Measurements from ENCODE around the gene TMEM129. TPM values are rescaled to one million over a fixed set of nuclear protein-coding genes. Genes with fewer than 3 reads are reported as not detected.

The TMEM129 gene
- total RNA-seq, 1 experiment from 2014 or later, result 54.9 TPM

Other genes starting within 250 kb of the TMEM129 start
- 2.9 to 5.2 TPM (median 5.1 TPM) in 3 replicates for gene FAM53A, start 37.0 kb downstream of the TMEM129 start, total RNA-seq (2021)
- 36.4 to 40.2 TPM (median 36.9 TPM) in 3 replicates for gene SLBP, start 9.0 kb downstream of the TMEM129 start, total RNA-seq (2021)
- gene TACC3, start 198 bp upstream of the TMEM129 start, total RNA-seq (2021), result 161 to 207 TPM (median 165 TPM) in 3 replicates
- gene FGFR3, start 72.0 kb upstream of the TMEM129 start, total RNA-seq (2021), result 18.2 to 19.9 TPM (median 19.7 TPM) in 3 replicates
- 45.0 to 66.7 TPM (median 47.7 TPM) in 3 replicates for gene LETM1, start 134.8 kb upstream of the TMEM129 start, total RNA-seq (2021)
- gene NSD2, start 150.1 kb upstream of the TMEM129 start, total RNA-seq (2021), result 113 to 128 TPM (median 119 TPM) in 3 replicates